Esophagus muscularis mucosa (tissue), 4 donors: ENCODE data around the gene CSTF2.
"Not testable (repeated sequence)": the region's sequence is repeated elsewhere in the genome, so short reads cannot be mapped to it uniquely, and the experiment has no call there.

Experiments used
- EP300 ChIP-seq: sonication (generic); formaldehyde crosslinking; IDR thresholded peaks from one replicate; pipeline ENCODE4 v1.6.1; 2017; ENCODE audit warnings: antibody characterized with exemption
- POLR2A ChIP-seq: fragments of 450-650 bp; IDR thresholded peaks from one replicate; pipeline ENCODE4 v1.6.1; 2017; ENCODE audit warnings: antibody characterized with exemption, moderate library complexity, mild to moderate bottlenecking, low read depth
- POLR2AphosphoS5 ChIP-seq, 2 donors: sonication (generic); formaldehyde crosslinking; IDR thresholded peaks; one replicate each; pipeline ENCODE4 v1.6.1; 2017; ENCODE audit warnings: antibody characterized with exemption in 2 of 2
- TF ChIP-seq, protein P1 (sequence below), 3 experiments: fragments of 200-600 bp in 2 of 3; fragments of 450-650 bp in 1 of 3; sonication (generic) in 2 of 3; IDR thresholded peaks; one replicate each; pipeline ENCODE4 v1.5.1; 2017 to 2019; ENCODE audit warnings: antibody characterized with exemption in 3 of 3, mild to moderate bottlenecking in 2 of 3, moderate library complexity in 1 of 3

DNA sequence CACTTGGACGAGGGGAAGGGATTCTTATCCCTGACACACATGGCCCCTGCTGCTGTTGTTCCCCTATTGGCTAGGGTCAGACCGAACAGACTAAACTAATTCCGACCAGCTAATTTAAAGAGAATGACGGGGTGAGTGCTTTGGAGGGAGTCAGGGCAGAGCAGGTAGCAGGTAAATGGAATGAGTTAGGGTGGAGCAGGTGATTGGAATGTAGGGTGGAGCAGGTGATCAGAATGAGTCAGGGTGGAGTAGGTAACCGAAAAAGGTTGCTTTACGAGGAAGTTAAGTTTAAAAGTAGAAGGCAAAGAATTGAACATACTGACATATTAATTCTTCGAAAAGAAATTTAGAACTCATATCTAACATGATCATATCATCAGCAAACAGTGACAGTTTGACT, 11.9 kb upstream of the CSTF2 start:
- TF ChIP-seq POLR2AphosphoS5 (IDR thresholded peaks at IDR 0.05); POLR2A; EP300: not testable (repeated sequence)
- TF ChIP-seq, protein P1, sequence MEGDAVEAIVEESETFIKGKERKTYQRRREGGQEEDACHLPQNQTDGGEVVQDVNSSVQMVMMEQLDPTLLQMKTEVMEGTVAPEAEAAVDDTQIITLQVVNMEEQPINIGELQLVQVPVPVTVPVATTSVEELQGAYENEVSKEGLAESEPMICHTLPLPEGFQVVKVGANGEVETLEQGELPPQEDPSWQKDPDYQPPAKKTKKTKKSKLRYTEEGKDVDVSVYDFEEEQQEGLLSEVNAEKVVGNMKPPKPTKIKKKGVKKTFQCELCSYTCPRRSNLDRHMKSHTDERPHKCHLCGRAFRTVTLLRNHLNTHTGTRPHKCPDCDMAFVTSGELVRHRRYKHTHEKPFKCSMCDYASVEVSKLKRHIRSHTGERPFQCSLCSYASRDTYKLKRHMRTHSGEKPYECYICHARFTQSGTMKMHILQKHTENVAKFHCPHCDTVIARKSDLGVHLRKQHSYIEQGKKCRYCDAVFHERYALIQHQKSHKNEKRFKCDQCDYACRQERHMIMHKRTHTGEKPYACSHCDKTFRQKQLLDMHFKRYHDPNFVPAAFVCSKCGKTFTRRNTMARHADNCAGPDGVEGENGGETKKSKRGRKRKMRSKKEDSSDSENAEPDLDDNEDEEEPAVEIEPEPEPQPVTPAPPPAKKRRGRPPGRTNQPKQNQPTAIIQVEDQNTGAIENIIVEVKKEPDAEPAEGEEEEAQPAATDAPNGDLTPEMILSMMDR (IDR thresholded peaks at IDR 0.05): not testable (repeated sequence)
